Activated naive CD4-positive, alpha-beta T cell treated with anti-CD3 and anti-CD28 coated beads, Interleukin-2, amount 10 ng/mL, durations not matched to agents 7 days and 5 days (primary cell): ENCODE results near the gene PLXNA4.

Experiments
- CTCF ChIA-PET: fragments of 350-600 bp; sonication (Branson Sonifier 250); formaldehyde crosslinking; loops from one replicate; lab custom pipeline; 2021; ENCODE audit warnings: antibody characterized with exemption; lab: Charles Lee
- DNase-seq: peaks from one replicate; pipeline ENCODE4 v3.0.0-alpha.2; 2020
- H3K27ac Mint-ChIP-seq: one replicate; pipeline ENCODE4 v1.8.0; 2021; ENCODE audit warnings: mild to moderate bottlenecking, moderate library complexity, mixed read lengths
- H3K27me3 Mint-ChIP-seq: one replicate; pipeline ENCODE4 v1.8.0; 2021; ENCODE audit warnings: mild to moderate bottlenecking, mixed read lengths
- H3K36me3 Mint-ChIP-seq: one replicate; pipeline ENCODE4 v1.8.0; 2021; ENCODE audit warnings: mixed read lengths
- H3K4me1 Mint-ChIP-seq: one replicate; pipeline ENCODE4 v1.8.0; 2021; ENCODE audit warnings: mixed read lengths
- H3K4me3 Mint-ChIP-seq: one replicate; pipeline ENCODE4 v1.8.0; 2021; ENCODE audit warnings: mild to moderate bottlenecking, moderate library complexity, mixed read lengths
- H3K9me3 Mint-ChIP-seq: one replicate; pipeline ENCODE4 v1.8.0; 2021; ENCODE audit warnings: mixed read lengths

Gene PLXNA4

GRCh38 chr7:132252793-132253100 lies 323.5 kb downstream of the PLXNA4 start:
- Mint-ChIP-seq H3K36me3 (no peaks in the 10 kb centered on the region), H3K27me3 (peaks cover 24% of the 10 kb centered on the region), H3K9me3 (no peaks in the 10 kb centered on the region), H3K27ac (no peak overlapping the region), H3K4me3 (no peak overlapping the region), H3K4me1 (no peaks in the 10 kb centered on the region)
- CTCF ChIA-PET: no interaction called here
- no peak for DNase-seq

GRCh38 chr7:132251327-132251659 lies 325.0 kb downstream of the PLXNA4 start:
- H3K9me3 Mint-ChIP-seq: no peaks in the 10 kb centered on the region
- CTCF ChIA-PET: no interaction called here
- no peak overlapping the region for H3K27ac Mint-ChIP-seq
- H3K4me1 Mint-ChIP-seq: no peaks in the 10 kb centered on the region
- peaks cover 24% of the 10 kb centered on the region for H3K27me3 Mint-ChIP-seq
- no peak overlapping the region for H3K4me3 Mint-ChIP-seq
- no peak for DNase-seq
- no peaks in the 10 kb centered on the region for H3K36me3 Mint-ChIP-seq

DNA sequence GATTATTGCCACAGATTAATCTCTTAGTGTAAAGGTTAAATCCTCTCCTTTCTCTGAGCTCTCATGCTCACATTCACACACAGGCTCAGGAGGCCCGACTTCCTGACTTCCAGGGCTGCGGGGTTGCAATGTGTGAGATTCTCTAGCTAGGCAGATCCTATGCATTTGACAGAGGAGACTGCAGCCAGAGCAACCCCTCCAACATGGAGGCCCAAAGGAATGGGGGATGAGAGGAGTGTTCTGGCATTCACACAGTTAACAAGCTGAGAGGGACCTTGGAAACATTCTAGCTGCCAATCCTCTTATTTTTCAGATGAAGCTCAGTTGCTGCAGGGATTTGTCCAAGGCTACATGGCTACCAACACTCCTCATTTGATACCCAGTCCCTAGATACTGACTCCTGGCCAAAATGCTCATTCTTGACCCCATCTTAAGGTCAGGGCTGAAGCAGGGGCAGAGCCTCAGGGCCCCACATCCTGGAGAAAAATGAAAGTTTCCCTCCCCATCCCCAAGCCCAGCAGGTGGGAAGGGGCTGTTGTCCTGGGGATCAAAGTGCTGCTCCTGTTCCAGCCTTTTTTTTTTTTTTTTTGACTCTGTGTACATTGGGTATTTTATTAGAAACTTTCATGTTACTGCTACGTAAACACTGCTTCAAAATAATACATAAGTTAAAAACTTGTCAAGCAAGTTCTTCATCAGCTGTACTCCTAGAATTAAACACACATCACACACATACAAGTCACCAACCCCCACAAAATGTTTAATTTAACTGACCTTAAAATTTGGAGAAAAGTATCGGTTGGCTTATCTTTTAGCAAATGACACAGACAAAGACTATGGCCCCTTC lies 325.6 kb downstream of the PLXNA4 start:
- Mint-ChIP-seq H3K36me3 (no peaks in the 10 kb centered on the region), H3K4me1 (no peaks in the 10 kb centered on the region), H3K4me3 (no peak overlapping the region), H3K9me3 (peaks cover under 1% of the 10 kb centered on the region), H3K27ac (no peak overlapping the region), H3K27me3 (peaks cover 24% of the 10 kb centered on the region)
- no peak for DNase-seq
- CTCF ChIA-PET: no interaction called here

- Mint-ChIP-seq H3K27ac (no peak overlapping the region), H3K27me3 (peaks cover 24% of the 10 kb centered on the region), H3K36me3 (no peaks in the 10 kb centered on the region), H3K9me3 (peaks cover 4% of the 10 kb centered on the region), H3K4me3 (no peak overlapping the region), H3K4me1 (no peaks in the 10 kb centered on the region)
- DNase-seq: no peak
- CTCF ChIA-PET: no interaction called here
These were observed 326.9 kb downstream of the PLXNA4 start for GRCh38 chr7:132249256-132249971.

- Mint-ChIP-seq H3K27me3 (peaks cover 24% of the 10 kb centered on the region), H3K9me3 (peaks cover 4% of the 10 kb centered on the region), H3K4me3 (no peak overlapping the region), H3K27ac (no peak overlapping the region), H3K36me3 (no peaks in the 10 kb centered on the region), H3K4me1 (no peaks in the 10 kb centered on the region)
- CTCF ChIA-PET: no interaction called here
- no peak for DNase-seq
These were observed 327.4 kb downstream of the PLXNA4 start for GRCh38 chr7:132248841-132249240.

DNA sequence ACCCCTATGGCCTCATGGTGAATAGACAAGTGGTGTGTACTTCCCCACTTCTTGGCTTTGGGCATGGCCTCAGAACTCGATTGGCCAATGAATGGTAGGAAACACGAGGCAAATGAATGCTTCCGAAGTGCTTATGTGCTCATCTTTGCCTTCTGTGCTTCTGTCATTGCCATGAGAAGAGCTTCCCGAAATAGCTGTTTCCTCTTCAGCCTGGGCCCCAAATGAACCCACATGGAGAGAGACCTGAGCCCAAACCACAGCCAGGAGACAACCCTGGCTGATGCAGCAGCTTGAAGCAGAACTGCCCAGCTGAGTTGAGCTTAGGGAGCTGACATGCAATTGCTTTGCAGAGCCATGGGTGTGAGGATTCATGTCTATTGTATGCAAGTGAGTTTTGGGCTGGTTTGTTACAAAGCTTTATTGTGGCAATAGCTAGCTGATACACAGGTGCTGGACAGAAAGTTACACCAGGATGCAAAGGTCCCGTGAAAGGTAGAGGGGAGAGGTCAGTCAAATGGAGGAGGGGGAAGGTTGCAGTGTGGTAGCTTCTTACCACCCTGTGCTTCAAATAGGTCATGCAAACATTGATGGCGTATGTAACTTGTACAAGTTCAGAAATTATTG lies 328.2 kb downstream of the PLXNA4 start:
- no peaks in the 10 kb centered on the region for H3K4me1 Mint-ChIP-seq
- H3K27ac Mint-ChIP-seq: no peak overlapping the region
- H3K36me3 Mint-ChIP-seq: no peaks in the 10 kb centered on the region
- no peak for DNase-seq
- H3K4me3 Mint-ChIP-seq: no peak overlapping the region
- H3K9me3 Mint-ChIP-seq: peaks cover 4% of the 10 kb centered on the region
- peaks cover 24% of the 10 kb centered on the region for H3K27me3 Mint-ChIP-seq
- CTCF ChIA-PET: no interaction called here

- no peak for DNase-seq
- no peak overlapping the region for H3K27ac Mint-ChIP-seq
- H3K36me3 Mint-ChIP-seq: no peaks in the 10 kb centered on the region
- H3K9me3 Mint-ChIP-seq: peaks cover 4% of the 10 kb centered on the region
- CTCF ChIA-PET: no interaction called here
- no peak overlapping the region for H3K4me3 Mint-ChIP-seq
- peaks cover 20% of the 10 kb centered on the region for H3K27me3 Mint-ChIP-seq
- no peaks in the 10 kb centered on the region for H3K4me1 Mint-ChIP-seq
These were observed 329.7 kb downstream of the PLXNA4 start for GRCh38 chr7:132246591-132246990.

DNA sequence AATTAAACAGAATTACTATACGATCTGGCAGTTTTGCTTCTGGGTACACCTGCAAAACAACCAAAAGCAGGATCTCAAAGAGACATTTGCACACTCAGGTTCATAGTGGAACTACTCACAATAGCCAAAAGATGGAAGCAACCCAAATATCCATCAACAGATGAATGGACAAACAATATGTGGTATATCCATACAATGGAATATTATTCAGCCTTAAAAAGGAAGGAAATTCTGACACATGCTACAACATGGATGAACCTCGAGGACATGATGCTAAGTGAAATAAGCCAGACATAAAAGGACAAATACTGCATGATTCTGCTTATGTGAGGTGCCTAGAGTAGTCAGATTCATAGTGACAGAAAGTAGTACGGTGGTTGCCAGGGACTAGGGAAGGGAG lies 330.7 kb downstream of the PLXNA4 start:
- Mint-ChIP-seq H3K27ac (no peak overlapping the region), H3K4me1 (no peaks in the 10 kb centered on the region), H3K27me3 (peaks cover 16% of the 10 kb centered on the region), H3K4me3 (no peak overlapping the region), H3K9me3 (peaks cover 4% of the 10 kb centered on the region), H3K36me3 (no peaks in the 10 kb centered on the region)
- no peak for DNase-seq
- CTCF ChIA-PET: no interaction called here

GRCh38 chr7:132244903-132245480 lies 331.3 kb downstream of the PLXNA4 start:
- no peak overlapping the region for H3K4me3 Mint-ChIP-seq
- peaks cover 4% of the 10 kb centered on the region for H3K9me3 Mint-ChIP-seq
- no peak overlapping the region for H3K27ac Mint-ChIP-seq
- no peak for DNase-seq
- CTCF ChIA-PET: no interaction called here
- H3K36me3 Mint-ChIP-seq: no peaks in the 10 kb centered on the region
- no peaks in the 10 kb centered on the region for H3K4me1 Mint-ChIP-seq
- peaks cover 16% of the 10 kb centered on the region for H3K27me3 Mint-ChIP-seq

DNA sequence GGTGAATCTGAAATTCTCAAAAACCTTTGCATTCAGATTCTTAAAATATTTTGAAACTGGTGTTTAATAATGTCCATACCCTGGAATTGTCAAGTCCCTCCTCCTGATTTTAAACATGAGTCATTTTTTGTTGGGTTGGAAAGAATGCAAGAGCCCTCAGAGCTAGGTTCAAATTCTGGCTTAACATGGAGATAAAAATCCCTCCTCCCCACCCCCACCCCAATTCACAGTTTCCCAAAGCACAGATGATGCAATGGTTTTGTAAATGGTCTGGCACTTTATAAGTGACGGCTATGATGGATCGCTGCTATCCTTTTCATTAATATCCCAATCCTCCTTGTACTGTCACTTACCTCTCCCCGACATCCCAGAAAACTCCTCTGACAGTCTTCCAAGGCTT lies 332.8 kb downstream of the PLXNA4 start:
- Mint-ChIP-seq H3K9me3 (peaks cover 4% of the 10 kb centered on the region), H3K4me3 (no peak overlapping the region), H3K27me3 (peaks cover 6% of the 10 kb centered on the region), H3K27ac (no peak overlapping the region), H3K36me3 (no peaks in the 10 kb centered on the region), H3K4me1 (no peaks in the 10 kb centered on the region)
- CTCF ChIA-PET: no interaction called here
- no peak for DNase-seq

- no peak for DNase-seq
- no peak overlapping the region for H3K27ac Mint-ChIP-seq
- CTCF ChIA-PET: no interaction called here
- no peaks in the 10 kb centered on the region for H3K4me1 Mint-ChIP-seq
- peaks cover 4% of the 10 kb centered on the region for H3K9me3 Mint-ChIP-seq
- H3K36me3 Mint-ChIP-seq: no peaks in the 10 kb centered on the region
- H3K4me3 Mint-ChIP-seq: no peak overlapping the region
- peaks cover 2% of the 10 kb centered on the region for H3K27me3 Mint-ChIP-seq
These were observed 333.2 kb downstream of the PLXNA4 start for GRCh38 chr7:132243051-132243450.

- H3K4me3 Mint-ChIP-seq: no peak overlapping the region
- no peaks in the 10 kb centered on the region for H3K36me3 Mint-ChIP-seq
- H3K9me3 Mint-ChIP-seq: peaks cover 4% of the 10 kb centered on the region
- H3K27me3 Mint-ChIP-seq: no peaks in the 10 kb centered on the region
- no peaks in the 10 kb centered on the region for H3K4me1 Mint-ChIP-seq
- no peak for DNase-seq
- H3K27ac Mint-ChIP-seq: no peak overlapping the region
- CTCF ChIA-PET: no interaction called here
These were observed 334.0 kb downstream of the PLXNA4 start for GRCh38 chr7:132242192-132242812.

DNA sequence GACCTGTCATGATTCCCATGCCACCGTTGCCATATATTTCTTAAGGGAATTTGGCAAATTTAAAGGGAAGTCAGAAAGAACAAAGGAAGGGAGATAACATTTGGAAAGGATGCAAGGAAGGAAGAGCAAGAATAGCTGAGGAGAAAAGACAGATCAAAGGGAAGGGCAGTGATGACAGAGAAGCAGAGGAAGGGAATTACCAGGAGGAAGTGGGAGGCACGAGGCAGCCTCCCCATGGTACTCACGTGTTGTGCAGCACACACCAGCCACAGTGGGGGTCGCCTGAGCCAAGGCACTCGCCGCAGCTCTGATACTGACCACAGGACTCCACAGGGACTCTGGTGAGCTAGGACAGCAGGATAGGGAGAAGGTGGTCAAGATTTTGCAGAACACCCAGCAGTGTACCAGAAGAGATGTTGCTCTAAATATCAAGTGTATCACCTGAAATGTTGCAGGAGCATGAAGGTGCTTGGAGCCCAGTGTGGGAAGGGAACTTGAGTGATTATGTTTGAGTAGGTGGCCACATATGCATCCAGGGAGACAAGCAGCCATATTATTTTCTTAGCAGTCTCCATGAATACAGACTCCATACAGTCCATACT lies 335.3 kb downstream of the PLXNA4 start:
- Mint-ChIP-seq H3K36me3 (no peaks in the 10 kb centered on the region), H3K27ac (no peak overlapping the region), H3K27me3 (no peaks in the 10 kb centered on the region), H3K4me1 (no peaks in the 10 kb centered on the region), H3K9me3 (peaks cover 4% of the 10 kb centered on the region), H3K4me3 (no peak overlapping the region)
- no peak for DNase-seq
- CTCF ChIA-PET: no interaction called here

DNA sequence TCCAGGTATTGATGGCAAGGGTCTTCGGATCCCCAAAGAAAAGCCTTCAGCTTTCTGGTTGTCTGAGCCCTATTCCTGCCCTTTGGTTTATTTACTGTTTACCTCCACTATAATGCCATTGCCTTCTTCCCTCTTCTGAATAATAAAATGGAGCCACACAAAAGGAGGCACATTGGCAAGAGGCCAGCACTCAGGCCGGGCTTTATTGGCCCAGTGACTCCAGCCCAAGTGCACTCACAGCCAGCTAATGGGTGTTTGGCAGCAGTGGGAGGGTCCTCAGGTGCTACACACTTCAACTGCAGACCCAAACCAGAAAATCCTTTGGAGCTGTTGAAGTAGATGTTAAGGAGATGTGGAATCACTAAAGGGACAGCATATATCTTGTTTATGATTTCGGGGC lies 336.0 kb downstream of the PLXNA4 start:
- H3K4me3 Mint-ChIP-seq: no peak overlapping the region
- no peaks in the 10 kb centered on the region for H3K4me1 Mint-ChIP-seq
- H3K27ac Mint-ChIP-seq: no peak overlapping the region
- no peak for DNase-seq
- H3K27me3 Mint-ChIP-seq: no peaks in the 10 kb centered on the region
- CTCF ChIA-PET: no interaction called here
- H3K9me3 Mint-ChIP-seq: no peaks in the 10 kb centered on the region
- H3K36me3 Mint-ChIP-seq: no peaks in the 10 kb centered on the region
